Glutamatergic neuron (in vitro differentiated cells): ENCODE measurements around the gene TMC3. TPM values are rescaled to one million over a fixed set of nuclear protein-coding genes. Genes with fewer than 3 reads are reported as not detected.
"Not testable (repeated sequence)": the region's sequence is repeated elsewhere in the genome, so short reads cannot be mapped to it uniquely, and the experiment has no call there.

Source experiments
- DNase-seq: peaks from one replicate; pipeline ENCODE4 v3.0.0; 2022
- H3K27ac Mint-ChIP-seq: one replicate; pipeline ENCODE4 v1.8.0; 2020; ENCODE audit warnings: mild to moderate bottlenecking, mixed read lengths, inconsistent platforms; ENCODE audit not compliant: unreplicated experiment
- H3K27me3 Mint-ChIP-seq: one replicate; pipeline ENCODE4 v1.8.0; 2020; ENCODE audit warnings: mild to moderate bottlenecking, moderate library complexity, mixed read lengths, inconsistent platforms; ENCODE audit not compliant: unreplicated experiment
- H3K36me3 Mint-ChIP-seq: one replicate; pipeline ENCODE4 v1.8.0; 2020; ENCODE audit warnings: mild to moderate bottlenecking, mixed read lengths, inconsistent platforms; ENCODE audit not compliant: unreplicated experiment
- H3K4me1 Mint-ChIP-seq: one replicate; pipeline ENCODE4 v1.8.0; 2020; ENCODE audit warnings: mild to moderate bottlenecking, low read depth, mixed read lengths, inconsistent platforms; ENCODE audit not compliant: unreplicated experiment
- H3K4me3 Mint-ChIP-seq: one replicate; pipeline ENCODE4 v1.8.0; 2020; ENCODE audit warnings: mild to moderate bottlenecking, mixed read lengths, inconsistent platforms; ENCODE audit not compliant: unreplicated experiment
- H3K9me3 Mint-ChIP-seq: one replicate; pipeline ENCODE4 v1.8.0; 2020; ENCODE audit warnings: mild to moderate bottlenecking, moderate library complexity, mixed read lengths, inconsistent platforms; ENCODE audit not compliant: unreplicated experiment
- CTCF ChIP-seq: fragments of 200-600 bp; sonication (generic); IDR thresholded peaks from one replicate; pipeline ENCODE4 v1.5.0; 2021; ENCODE audit not compliant: partially characterized antibody, unreplicated experiment
- total RNA-seq: library from RNA; stranded (reverse); fragmentation: NEBNext Ultra II Directional; extraction: Animal tissue kit (Norgen Biotek cat#: 25700); gene quantifications from one replicate; pipeline ENCODE4 v1.2.1, GENCODE V29; 2021; ENCODE audit not compliant: unreplicated experiment

The TMC3 gene
- total RNA-seq, 1 donor from 2014 or later = not detected

DNA sequence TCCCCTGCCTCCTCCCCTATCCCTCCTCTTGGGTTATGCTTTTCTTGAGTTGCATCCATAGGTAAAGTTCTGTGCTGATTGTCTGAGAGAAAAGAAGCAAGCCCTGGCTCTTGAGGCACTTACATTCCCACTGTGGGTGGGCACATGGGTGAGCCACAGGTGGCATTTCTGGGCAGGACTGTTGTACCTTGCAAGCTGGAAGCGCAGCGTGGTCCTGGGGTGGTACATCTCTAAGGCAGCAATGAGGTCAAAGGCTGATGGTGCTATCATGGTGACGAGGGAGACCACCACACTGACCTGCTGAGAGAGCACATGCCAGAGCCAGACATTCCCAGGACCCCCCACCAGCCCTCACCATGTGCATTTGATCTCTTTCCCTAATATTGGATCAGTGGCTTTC lies 24.7 kb downstream of the TMC3 start:
- H3K4me3 Mint-ChIP-seq = no peak overlapping the region
- TF ChIP-seq CTCF = no peak
- no peaks in the 10 kb centered on the region for H3K36me3 Mint-ChIP-seq
- peaks cover 4% of the 10 kb centered on the region for H3K9me3 Mint-ChIP-seq
- H3K4me1 Mint-ChIP-seq = peaks cover 5% of the 10 kb centered on the region
- no peak overlapping the region for H3K27ac Mint-ChIP-seq
- peaks cover 2% of the 10 kb centered on the region for H3K27me3 Mint-ChIP-seq
- DNase-seq = no peak

GRCh38 chr15:81348691-81349090 lies 25.3 kb downstream of the TMC3 start:
- not testable (repeated sequence) for H3K27ac Mint-ChIP-seq, H3K9me3 Mint-ChIP-seq, DNase-seq, H3K36me3 Mint-ChIP-seq, H3K4me1 Mint-ChIP-seq, H3K4me3 Mint-ChIP-seq, H3K27me3 Mint-ChIP-seq

DNA sequence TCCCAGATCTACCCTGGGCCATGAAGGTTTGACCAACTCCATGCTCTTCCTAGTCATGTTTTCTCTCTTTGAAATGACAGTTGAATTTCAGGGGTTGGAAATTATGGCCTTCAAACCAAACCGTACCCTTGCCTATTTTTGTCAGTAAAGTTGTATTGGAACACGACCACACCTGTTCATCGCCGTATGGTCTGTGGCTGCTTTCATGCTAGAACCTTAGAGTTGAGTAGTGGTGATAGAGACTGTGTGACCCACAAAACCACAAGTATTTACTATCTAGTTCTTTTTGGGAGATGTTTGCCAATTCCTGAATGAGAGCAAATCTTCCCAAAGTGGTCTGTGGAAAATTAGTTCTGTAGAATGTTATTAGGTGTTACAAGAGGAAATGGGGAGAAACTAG lies 26.1 kb downstream of the TMC3 start:
- Mint-ChIP-seq H3K36me3 (no peaks in the 10 kb centered on the region), H3K27me3 (peaks cover 2% of the 10 kb centered on the region), H3K4me3 (no peak overlapping the region), H3K27ac (no peak overlapping the region), H3K4me1 (peaks cover 5% of the 10 kb centered on the region), H3K9me3 (peaks cover 1% of the 10 kb centered on the region)
- no peak for DNase-seq
- no peak for TF ChIP-seq CTCF

GRCh38 chr15:81346611-81347010 lies 27.4 kb downstream of the TMC3 start:
- no peak overlapping the region for H3K4me3 Mint-ChIP-seq
- no peak overlapping the region for H3K27ac Mint-ChIP-seq
- H3K9me3 Mint-ChIP-seq = peaks cover 1% of the 10 kb centered on the region
- no peak for TF ChIP-seq CTCF
- H3K36me3 Mint-ChIP-seq = no peaks in the 10 kb centered on the region
- H3K4me1 Mint-ChIP-seq = peaks cover 1% of the 10 kb centered on the region
- no peaks in the 10 kb centered on the region for H3K27me3 Mint-ChIP-seq
- DNase-seq = no peak

- Mint-ChIP-seq H3K27ac (no peak overlapping the region), H3K4me3 (no peak overlapping the region), H3K4me1 (no peaks in the 10 kb centered on the region), H3K27me3 (peaks cover 2% of the 10 kb centered on the region), H3K9me3 (peaks cover 4% of the 10 kb centered on the region), H3K36me3 (no peaks in the 10 kb centered on the region)
- no peak for TF ChIP-seq CTCF
- no peak for DNase-seq
These were observed 30.6 kb downstream of the TMC3 start for GRCh38 chr15:81343371-81343770.

DNA sequence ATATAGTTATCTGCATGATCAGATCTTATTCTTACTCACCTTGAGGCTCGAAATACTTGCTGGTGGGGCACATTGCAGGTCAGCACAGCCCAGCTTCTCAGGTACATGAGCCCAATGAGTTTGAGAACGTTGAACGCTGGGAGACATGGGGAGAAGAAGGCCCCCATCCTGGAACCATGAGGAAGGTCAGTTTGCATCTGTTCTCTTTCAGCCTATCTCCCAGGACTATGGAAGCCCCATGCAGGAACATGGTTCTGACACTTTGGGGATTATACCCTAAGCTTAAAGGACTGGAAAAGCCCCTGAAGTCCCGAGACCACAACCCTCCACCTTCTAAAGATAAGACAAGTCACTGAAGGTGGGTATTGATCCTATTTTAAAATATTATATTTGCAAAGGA lies 32.7 kb downstream of the TMC3 start:
- Mint-ChIP-seq H3K36me3 (no peaks in the 10 kb centered on the region), H3K27ac (no peak overlapping the region), H3K27me3 (peaks cover 2% of the 10 kb centered on the region), H3K4me1 (no peaks in the 10 kb centered on the region), H3K9me3 (peaks cover 4% of the 10 kb centered on the region), H3K4me3 (no peak overlapping the region)
- no peak for DNase-seq
- no peak for TF ChIP-seq CTCF
